Fibroblast of lung (primary cell): ENCODE measurements around the gene NGF. TPM values are rescaled to one million over a fixed set of nuclear protein-coding genes. Genes with fewer than 3 reads are reported as not detected.

ENCODE experiments used
- DNase-seq, 2 donors: peaks; one replicate each; pipeline versions ENCODE4 v3.0.0 to v3.0.0-alpha.2; 2010; ENCODE audit warnings: low read depth in 2 of 2
- H2AFZ ChIP-seq: 2 replicates; pipeline ENCODE4 v1.5.1; 2012; ENCODE audit warnings: low read length, control low read depth, inconsistent platforms
- H3K27ac ChIP-seq: 2 replicates; pipeline ENCODE4 v1.5.1; 2011; ENCODE audit warnings: low read length, control low read depth; ENCODE audit not compliant: insufficient read depth
- H3K27me3 ChIP-seq: 2 replicates; pipeline ENCODE4 v1.5.1; 2011; ENCODE audit warnings: mild to moderate bottlenecking, low read length; ENCODE audit not compliant: control insufficient read depth, insufficient read depth
- H3K36me3 ChIP-seq: 2 replicates; pipeline ENCODE4 v1.5.1; 2011; ENCODE audit warnings: low read length; ENCODE audit not compliant: control insufficient read depth, insufficient read depth
- H3K4me1 ChIP-seq: 2 replicates; pipeline ENCODE4 v1.5.1; 2011; ENCODE audit warnings: low read length; ENCODE audit not compliant: control insufficient read depth, insufficient read depth; ENCODE audit errors: extremely low read depth
- H3K4me2 ChIP-seq: 2 replicates; pipeline ENCODE4 v1.5.1; 2011; ENCODE audit warnings: low read length, control low read depth; ENCODE audit not compliant: insufficient read depth; ENCODE audit errors: extremely low read depth
- H3K4me3 ChIP-seq, 4 experiments: fragments of 200-600 bp in 1 of 4; sonication (generic) in 1 of 4; replicated peaks in 1 of 4; 2 replicates each; pipeline ENCODE4 v1.5.1; 2011 to 2016; ENCODE audit warnings: low read length in 4 of 4, low read depth in 3 of 4, mild to moderate bottlenecking in 3 of 4, control low read depth in 2 of 4, inconsistent platforms in 1 of 4, mixed read lengths in 1 of 4; ENCODE audit not compliant: insufficient read depth in 1 of 4; ENCODE audit errors: control extremely low read depth in 1 of 4
- H3K79me2 ChIP-seq: 2 replicates; pipeline ENCODE4 v1.5.1; 2012; ENCODE audit warnings: mild to moderate bottlenecking, low read length, inconsistent platforms; ENCODE audit not compliant: control insufficient read depth, insufficient read depth
- H3K9ac ChIP-seq: 2 replicates; pipeline ENCODE4 v1.5.1; 2011; ENCODE audit warnings: mild to moderate bottlenecking, low read length, control low read depth; ENCODE audit not compliant: insufficient read depth
- H3K9me3 ChIP-seq: 2 replicates; pipeline ENCODE4 v1.5.1; 2012; ENCODE audit warnings: low read depth, low read length; ENCODE audit not compliant: control insufficient read depth, insufficient read depth
- H4K20me1 ChIP-seq: 2 replicates; pipeline ENCODE4 v1.5.1; 2011; ENCODE audit warnings: low read length; ENCODE audit not compliant: control insufficient read depth, insufficient read depth; ENCODE audit errors: extremely low read depth
- CTCF ChIP-seq, 2 donors: IDR thresholded peaks in 1 of 2; conservative IDR thresholded peaks in 1 of 2; 1 replicate in 1 of 2; 2 replicates in 1 of 2; pipeline ENCODE4 v1.5.1; 2011 to 2012; ENCODE audit warnings: low read length in 2 of 2, control low read depth in 1 of 2, inconsistent platforms in 1 of 2, low read depth in 1 of 2, mild to moderate bottlenecking in 1 of 2
- EZH2 ChIP-seq: IDR thresholded peaks from 2 replicates; pipeline ENCODE4 v1.5.1; 2012; ENCODE audit warnings: low read length, control low read depth, mild to moderate bottlenecking; ENCODE audit errors: missing control alignments
- polyA plus RNA-seq, 2 donors: library from polyadenylated mRNA; depleted of rRNA in 1 of 2; stranded (reverse) in 1 of 2; unstranded in 1 of 2; fragments of >200 nt; gene quantifications; 2 replicates each; pipeline ENCODE4 v1.2.1, GENCODE V29; 2011 to 2012; ENCODE audit warnings: missing spikeins in 1 of 2
- total RNA-seq: library from RNA; depleted of rRNA; stranded (reverse); fragments of >200 nt; gene quantifications from 2 replicates; pipeline ENCODE4 v1.2.1, GENCODE V29; 2014

The NGF gene
- total and polyA plus RNA-seq, 2 donors (not counting 1 experiment from before 2014, with no cell fraction given), result 4.0 to 17.6 TPM

GRCh38 chr1:115283249-115283648 is 54.8 kb downstream of the NGF start:
- TF ChIP-seq CTCF (conservative IDR thresholded peaks at IDR 0.05 in 1 of 2, IDR thresholded peaks at IDR 0.05 in 1 of 2; ENCODE audit: low read depth in 1 of 2, low read length in 2 of 2) (no peak), EZH2 (no peak)
- Histone ChIP-seq H2AFZ (no peak overlapping the region), H3K79me2 (no peaks in the 10 kb centered on the region), H3K4me3 (peak overlapping the region in 1 of 4 experiments; percentile 23), H3K27me3 (no peaks in the 10 kb centered on the region), H3K27ac (peak overlapping the region; percentile 40), H3K9ac (no peak overlapping the region), H3K4me2 (peak overlapping the region; percentile 4), H3K36me3 (peaks cover 13% of the 10 kb centered on the region), H4K20me1 (no peaks in the 10 kb centered on the region), H3K4me1 (peaks cover 16% of the 10 kb centered on the region), H3K9me3 (no peaks in the 10 kb centered on the region)
- DNase-seq, result no peak

GRCh38 chr1:115282807-115283208 is 55.2 kb downstream of the NGF start:
- Histone ChIP-seq H3K27ac (peak overlapping the region; percentile 40), H3K4me3 (peak overlapping the region in 1 of 4 experiments; percentile 23)
- DNase-seq, result peak in 1 of 2 donors; percentile 74

GRCh38 chr1:115281143-115281542 is 56.9 kb downstream of the NGF start:
- H3K27ac ChIP-seq, result no peak overlapping the region

More at GRCh38 chr1:115282807-115283208, 55.2 kb downstream of the NGF start:
- TF ChIP-seq EZH2 (no peak), CTCF (conservative IDR thresholded peaks at IDR 0.05 in 1 of 2, IDR thresholded peaks at IDR 0.05 in 1 of 2; ENCODE audit: low read depth in 1 of 2, low read length in 2 of 2) (no peak)
- Histone ChIP-seq H3K4me1 (peaks cover 16% of the 10 kb centered on the region), H2AFZ (no peak overlapping the region), H3K27me3 (no peaks in the 10 kb centered on the region), H3K9me3 (no peaks in the 10 kb centered on the region), H3K36me3 (peaks cover 13% of the 10 kb centered on the region), H3K79me2 (no peaks in the 10 kb centered on the region), H3K9ac (no peak overlapping the region), H3K4me2 (peak overlapping the region; percentile 4), H4K20me1 (no peaks in the 10 kb centered on the region)

More at GRCh38 chr1:115281143-115281542, 56.9 kb downstream of the NGF start:
- H4K20me1 ChIP-seq, result no peaks in the 10 kb centered on the region
- peak overlapping the region; percentile 56 for H3K4me2 ChIP-seq
- no peak overlapping the region for H2AFZ ChIP-seq
- no peaks in the 10 kb centered on the region for H3K27me3 ChIP-seq
- no peak overlapping the region for H3K9ac ChIP-seq
- no peaks in the 10 kb centered on the region for H3K79me2 ChIP-seq
- H3K4me1 ChIP-seq, result peaks cover 16% of the 10 kb centered on the region
- peak overlapping the region in 1 of 4 experiments; percentile 46 for H3K4me3 ChIP-seq
- peaks cover 7% of the 10 kb centered on the region for H3K36me3 ChIP-seq
- DNase-seq, result no peak
- H3K9me3 ChIP-seq, result no peaks in the 10 kb centered on the region
- TF ChIP-seq EZH2, result no peak
- no peak for TF ChIP-seq CTCF (conservative IDR thresholded peaks at IDR 0.05 in 1 of 2, IDR thresholded peaks at IDR 0.05 in 1 of 2; ENCODE audit: low read depth in 1 of 2, low read length in 2 of 2)
